Measurements from ENCODE around the gene LRRIQ4.

Gene LRRIQ4

GRCh38 chr3:169818316-169818715 is 5.6 kb downstream of the LRRIQ4 start:
- H3K79me2 ChIP-seq (ENCODE audit: low read length) = no peaks in the 10 kb centered on the region
- H2AFZ ChIP-seq (ENCODE audit: low read depth, low read length) = no peak overlapping the region
- H3K4me3 ChIP-seq (ENCODE audit: low read length) = no peak overlapping the region
- H3K36me3 ChIP-seq (replicated peaks; ENCODE audit: low read depth, low read length) = no peaks in the 10 kb centered on the region
- H3K27ac ChIP-seq (ENCODE audit: low read length) = no peak overlapping the region
- H3K4me1 ChIP-seq (ENCODE audit: low read length) = peaks cover 6% of the 10 kb centered on the region; the same call in 1 of the 2 replicates
- peaks cover 3% of the 10 kb centered on the region; the same call in 1 of the 2 replicates for H3K9me3 ChIP-seq (ENCODE audit: insufficient read depth, low read length)
- no peaks in the 10 kb centered on the region for H4K20me1 ChIP-seq (ENCODE audit: insufficient read depth, low read length)
- H3K4me2 ChIP-seq (ENCODE audit: low read length) = no peak overlapping the region
- H3K27me3 ChIP-seq (ENCODE audit: low read depth, low read length) = peaks cover 21% of the 10 kb centered on the region; the same call in 1 of the 2 replicates
- no peak overlapping the region for H3K9ac ChIP-seq (ENCODE audit: low read length)
- TF ChIP-seq EZH2phosphoT487 (IDR thresholded peaks at IDR 0.05; ENCODE audit: low read depth) = no peak
- TF ChIP-seq CTCF (IDR thresholded peaks at IDR 0.05; ENCODE audit: low read depth, low read length) = no peak

GRCh38 chr3:169822091-169822490 is 9.4 kb downstream of the LRRIQ4 start:
- peaks cover 24% of the 10 kb centered on the region; the same call in 1 of the 2 replicates for H3K27me3 ChIP-seq (ENCODE audit: low read depth, low read length)
- H3K79me2 ChIP-seq (ENCODE audit: low read length) = no peaks in the 10 kb centered on the region
- H3K9ac ChIP-seq (ENCODE audit: low read length) = no peak overlapping the region
- no peaks in the 10 kb centered on the region for H3K36me3 ChIP-seq (replicated peaks; ENCODE audit: low read depth, low read length)
- H3K4me2 ChIP-seq (ENCODE audit: low read length) = no peak overlapping the region
- no peak overlapping the region for H2AFZ ChIP-seq (ENCODE audit: low read depth, low read length)
- H3K4me3 ChIP-seq (ENCODE audit: low read length) = no peak overlapping the region
- H3K4me1 ChIP-seq (ENCODE audit: low read length) = peaks cover 6% of the 10 kb centered on the region; the same call in 1 of the 2 replicates
- no peak overlapping the region for H3K27ac ChIP-seq (ENCODE audit: low read length)
- TF ChIP-seq CTCF (IDR thresholded peaks at IDR 0.05; ENCODE audit: low read depth, low read length) (no peak), EZH2phosphoT487 (IDR thresholded peaks at IDR 0.05; ENCODE audit: low read depth) (no peak)
- no peaks in the 10 kb centered on the region for H4K20me1 ChIP-seq (ENCODE audit: insufficient read depth, low read length)
- H3K9me3 ChIP-seq (ENCODE audit: insufficient read depth, low read length) = no peaks in the 10 kb centered on the region

- H2AFZ ChIP-seq (ENCODE audit: low read depth, low read length) = no peak overlapping the region
- no peaks in the 10 kb centered on the region for H3K36me3 ChIP-seq (replicated peaks; ENCODE audit: low read depth, low read length)
- no peak for TF ChIP-seq CTCF (IDR thresholded peaks at IDR 0.05; ENCODE audit: low read depth, low read length)
- TF ChIP-seq EZH2phosphoT487 (IDR thresholded peaks at IDR 0.05; ENCODE audit: low read depth) = no peak
Measured at GRCh38 chr3:169822540-169822939, 9.9 kb downstream of the LRRIQ4 start.

GRCh38 chr3:169822983-169823382 is 10.3 kb downstream of the LRRIQ4 start:
- Histone ChIP-seq H3K4me2 (ENCODE audit: low read length) (no peak overlapping the region), H3K9me3 (ENCODE audit: insufficient read depth, low read length) (no peaks in the 10 kb centered on the region), H3K27ac (ENCODE audit: low read length) (no peak overlapping the region), H3K79me2 (ENCODE audit: low read length) (no peaks in the 10 kb centered on the region), H2AFZ (ENCODE audit: low read depth, low read length) (no peak overlapping the region), H3K4me1 (ENCODE audit: low read length) (peaks cover 6% of the 10 kb centered on the region; the same call in 1 of the 2 replicates), H4K20me1 (ENCODE audit: insufficient read depth, low read length) (no peaks in the 10 kb centered on the region), H3K27me3 (ENCODE audit: low read depth, low read length) (peaks cover 20% of the 10 kb centered on the region; the same call in 1 of the 2 replicates), H3K4me3 (ENCODE audit: low read length) (no peak overlapping the region), H3K9ac (ENCODE audit: low read length) (no peak overlapping the region), H3K36me3 (replicated peaks; ENCODE audit: low read depth, low read length) (no peaks in the 10 kb centered on the region)
- TF ChIP-seq EZH2phosphoT487 (IDR thresholded peaks at IDR 0.05; ENCODE audit: low read depth) = no peak
- TF ChIP-seq CTCF (IDR thresholded peaks at IDR 0.05; ENCODE audit: low read depth, low read length) = no peak

More at GRCh38 chr3:169822540-169822939, 9.9 kb downstream of the LRRIQ4 start:
- Histone ChIP-seq H3K4me1 (ENCODE audit: low read length) (peaks cover 6% of the 10 kb centered on the region; the same call in 1 of the 2 replicates), H3K9me3 (ENCODE audit: insufficient read depth, low read length) (no peaks in the 10 kb centered on the region), H4K20me1 (ENCODE audit: insufficient read depth, low read length) (no peaks in the 10 kb centered on the region), H3K27ac (ENCODE audit: low read length) (no peak overlapping the region), H3K4me3 (ENCODE audit: low read length) (no peak overlapping the region), H3K9ac (ENCODE audit: low read length) (no peak overlapping the region), H3K79me2 (ENCODE audit: low read length) (no peaks in the 10 kb centered on the region), H3K4me2 (ENCODE audit: low read length) (no peak overlapping the region), H3K27me3 (ENCODE audit: low read depth, low read length) (peaks cover 24% of the 10 kb centered on the region; the same call in 1 of the 2 replicates)
